HG02840 (cell line): Measurements from ENCODE around the gene RNU1-4.
"Not testable (repeated sequence)": the region's sequence is repeated elsewhere in the genome, so short reads cannot be mapped to it uniquely, and the experiment has no call there.

Source experiments
- ATAC-seq: cut with Tn5 transposase; IDR thresholded peaks from one replicate; pipeline ENCODE4 v1.9.1; 2021; ENCODE audit warnings: mild to moderate bottlenecking, moderate library complexity, moderate number of reproducible peaks; ENCODE audit not compliant: unreplicated experiment, low FRiP score

The RNU1-4 gene

DNA sequence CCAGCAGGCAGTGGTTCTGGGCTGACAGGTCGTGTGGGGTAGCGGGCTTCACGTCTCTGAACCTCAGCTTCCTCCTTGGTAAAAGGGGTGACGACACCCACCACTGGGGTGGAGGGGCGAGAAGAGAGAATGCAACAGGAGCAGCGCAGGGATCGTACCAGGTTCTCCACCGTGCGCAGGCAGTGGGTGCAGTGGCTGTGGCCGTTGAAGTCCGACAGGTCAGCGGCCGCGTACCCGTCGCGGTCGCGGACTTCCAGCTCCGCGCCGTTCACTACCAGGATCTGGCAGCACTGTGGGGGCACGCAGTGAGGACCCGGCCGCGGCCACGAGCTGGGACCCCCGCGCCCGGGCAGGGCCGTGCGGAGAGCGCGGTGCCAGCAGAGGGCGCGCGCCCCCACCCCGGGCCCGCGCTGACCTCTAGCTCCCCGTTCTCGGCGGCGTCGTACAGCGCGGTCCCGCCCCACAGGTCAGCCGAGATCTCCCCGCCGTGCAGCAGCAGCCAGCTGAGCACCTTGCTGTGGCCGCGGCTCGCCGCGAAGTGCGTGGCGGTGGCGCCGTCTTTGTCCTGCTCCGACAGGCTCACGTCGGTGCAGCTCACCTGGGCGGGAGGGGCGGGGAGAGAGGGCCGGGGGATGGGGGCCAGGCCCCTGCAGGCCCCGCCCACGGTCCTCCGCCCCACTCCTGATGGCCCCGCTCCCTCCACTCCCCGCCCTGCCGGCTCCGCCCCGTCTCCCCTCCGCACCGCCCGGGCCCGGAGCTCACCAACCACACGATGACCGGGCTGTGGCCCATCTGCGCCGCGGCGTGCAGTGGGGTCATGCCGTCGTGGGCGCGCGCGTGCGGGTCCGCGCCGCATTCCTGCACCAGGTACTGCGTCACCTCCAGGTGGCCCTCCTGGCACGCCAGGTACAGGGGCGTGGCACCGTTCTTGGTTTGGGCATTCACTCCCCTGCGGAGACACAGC lies 32.9 kb upstream of the RNU1-4 start:
- ATAC-seq = not testable (repeated sequence)

GRCh38 chr1:16708704-16709103 lies 31.6 kb upstream of the RNU1-4 start:
- not testable (repeated sequence) for ATAC-seq

DNA sequence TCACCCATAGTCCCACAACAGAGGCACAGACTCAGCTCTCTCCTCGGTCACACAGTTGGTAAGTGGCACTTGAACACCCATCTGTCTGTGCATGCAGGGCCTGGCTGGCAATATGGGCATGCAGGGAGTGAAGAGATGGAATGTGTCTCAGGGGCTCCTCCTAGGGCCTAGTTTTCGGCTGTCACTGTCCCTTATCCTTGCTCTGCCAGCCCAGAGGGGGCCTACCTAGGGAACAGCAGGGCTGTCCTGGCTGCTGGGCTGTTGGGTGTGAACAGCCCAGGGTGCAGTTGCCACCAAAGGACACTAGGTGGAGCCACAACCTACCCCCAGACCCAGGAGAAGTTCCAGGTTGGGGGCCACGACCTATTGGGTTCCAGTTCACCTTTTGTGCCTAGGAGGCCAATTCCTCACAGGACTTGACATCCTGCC lies 30.6 kb upstream of the RNU1-4 start:
- not testable (repeated sequence) for ATAC-seq

DNA sequence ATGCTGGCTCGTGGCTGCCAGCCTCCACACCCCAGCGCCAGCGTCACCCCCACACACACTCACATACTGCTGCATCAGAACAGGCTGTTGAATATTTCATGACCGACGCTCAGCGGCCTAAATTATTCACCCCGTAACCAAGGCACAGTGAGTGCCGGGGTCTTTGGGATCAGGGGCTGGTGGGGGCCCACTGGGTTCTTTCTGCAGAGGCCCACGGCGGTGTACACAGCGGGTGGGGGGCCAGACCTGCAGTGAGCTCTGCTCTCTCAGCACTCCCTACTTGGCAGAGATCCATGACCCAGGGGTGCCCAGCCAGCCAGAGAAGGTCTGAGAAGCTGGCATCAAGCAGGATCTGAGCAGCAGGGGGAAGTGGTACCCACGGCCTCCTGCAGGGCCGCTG lies 29.7 kb upstream of the RNU1-4 start:
- not testable (repeated sequence) for ATAC-seq

GRCh38 chr1:16712131-16712530 lies 28.2 kb upstream of the RNU1-4 start:
- ATAC-seq = not testable (repeated sequence)

- not testable (repeated sequence) for ATAC-seq
Observed at GRCh38 chr1:16712582-16712981, 27.7 kb upstream of the RNU1-4 start.

- ATAC-seq = not testable (repeated sequence)
Observed at GRCh38 chr1:16712984-16713383, 27.3 kb upstream of the RNU1-4 start.

GRCh38 chr1:16713480-16713879 lies 26.8 kb upstream of the RNU1-4 start:
- not testable (repeated sequence) for ATAC-seq

DNA sequence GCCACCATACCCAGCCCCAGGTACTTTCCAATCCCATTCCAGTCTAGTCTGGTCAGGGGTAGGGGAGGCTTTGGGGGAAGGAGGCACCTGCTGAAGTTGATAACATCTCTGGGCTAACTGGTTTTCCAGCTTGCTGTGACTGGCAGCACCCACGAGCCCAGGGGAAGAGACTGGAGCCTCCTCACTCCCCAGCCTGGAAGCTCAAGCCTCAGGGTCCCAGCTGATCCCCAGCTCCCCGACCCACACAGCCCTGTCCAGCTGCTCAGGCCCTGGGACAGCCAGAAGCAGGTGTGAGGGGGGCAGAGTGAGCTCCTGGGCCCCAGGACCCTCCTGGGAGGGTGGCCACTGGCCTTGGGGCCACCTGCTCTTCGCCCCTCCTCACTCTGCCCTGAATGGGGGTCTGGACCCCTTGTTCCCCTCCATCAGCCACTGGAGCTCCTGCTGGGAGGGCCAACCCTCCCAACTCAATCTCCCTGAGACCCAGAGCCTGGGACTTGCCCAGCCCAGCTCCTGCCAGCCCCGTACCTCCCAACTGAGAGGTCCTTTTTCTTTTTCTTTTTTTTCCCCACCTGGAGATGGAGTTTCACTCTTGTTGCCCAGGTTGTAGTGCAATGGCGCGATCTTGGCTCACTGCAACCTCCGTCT lies 23.5 kb upstream of the RNU1-4 start:
- ATAC-seq = no peak

GRCh38 chr1:16717336-16718098 lies 22.8 kb upstream of the RNU1-4 start:
- no peak for ATAC-seq

DNA sequence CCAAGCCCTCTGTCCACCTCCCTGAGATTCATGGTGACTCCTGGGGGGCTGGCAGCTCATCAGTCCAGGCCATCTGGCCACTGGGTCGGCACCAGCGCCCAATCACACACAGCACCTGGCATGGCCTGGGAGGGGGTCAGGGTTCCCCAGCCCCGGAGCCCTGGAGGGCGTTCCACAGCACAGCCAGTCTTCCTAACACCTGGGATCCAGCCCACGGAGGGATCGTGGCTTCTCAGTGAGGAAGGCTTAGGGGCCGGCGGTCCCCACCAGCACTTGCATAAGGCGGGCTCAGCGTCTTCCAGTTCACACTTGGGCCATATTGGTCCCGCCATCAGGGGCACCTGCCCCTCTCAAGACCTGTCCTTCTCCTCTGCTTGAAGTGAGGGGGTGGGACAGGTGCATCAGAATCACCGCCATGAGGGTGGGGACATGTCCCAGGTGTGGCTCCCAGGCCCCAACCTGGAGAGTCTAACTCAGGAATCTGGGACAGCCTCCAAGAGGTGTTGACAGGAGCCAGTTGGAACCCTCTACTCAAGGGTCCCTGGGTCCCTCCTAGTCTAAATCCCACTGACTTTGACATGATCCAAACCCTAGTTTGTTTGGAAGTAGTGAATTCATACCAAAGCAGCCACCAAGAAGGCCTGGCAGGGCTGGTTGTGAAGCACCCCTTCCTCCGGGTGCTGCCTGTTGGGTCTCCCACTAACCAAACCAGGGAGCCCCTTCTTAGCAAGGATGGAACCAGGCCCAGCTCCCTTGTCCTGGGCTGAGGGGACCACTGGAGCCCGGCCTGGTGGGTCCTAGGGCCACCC lies 22.0 kb upstream of the RNU1-4 start:
- ATAC-seq = not testable (repeated sequence)

GRCh38 chr1:16718908-16719533 lies 21.3 kb upstream of the RNU1-4 start:
- no peak for ATAC-seq

DNA sequence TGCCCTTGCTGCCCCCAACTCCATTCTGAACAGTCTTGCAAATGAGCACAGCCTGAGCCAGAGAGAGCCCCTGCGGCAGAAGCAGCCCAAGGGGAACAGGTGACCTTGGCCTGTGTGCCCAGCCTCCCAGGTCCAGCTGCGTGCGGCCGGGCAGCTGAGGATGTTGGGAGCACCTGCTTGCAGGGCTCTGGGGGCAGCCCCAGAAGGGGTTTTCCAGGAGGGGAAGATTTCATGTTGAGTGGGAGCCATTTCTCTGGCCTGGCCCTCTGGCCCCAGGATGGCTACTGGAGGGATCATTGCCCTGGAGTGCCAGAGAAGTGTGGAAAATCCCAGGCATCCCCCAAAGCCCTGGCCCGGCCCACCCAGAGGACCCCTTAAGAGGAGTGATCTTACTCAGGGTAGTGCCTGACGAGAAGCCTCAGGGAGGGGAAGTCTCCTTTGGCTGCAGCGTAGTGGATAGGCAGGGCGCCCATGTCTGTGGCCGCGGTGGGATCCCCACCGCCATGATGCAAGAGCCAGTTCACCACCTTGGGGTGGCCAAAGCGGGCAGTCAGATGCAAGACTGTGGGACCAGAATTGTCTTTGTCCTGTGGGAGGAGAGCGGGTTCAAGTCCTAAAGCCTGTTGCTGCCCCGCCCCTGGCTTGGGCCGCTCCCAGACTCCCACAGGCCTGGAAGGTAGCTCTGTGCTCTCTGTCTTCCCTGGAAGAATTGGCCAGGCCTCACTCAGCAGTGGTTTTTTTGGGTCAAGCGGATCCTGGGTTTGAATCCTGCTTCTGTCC lies 20.6 kb upstream of the RNU1-4 start:
- no peak for ATAC-seq

GRCh38 chr1:16720351-16721223 lies 19.7 kb upstream of the RNU1-4 start:
- no peak for ATAC-seq

DNA sequence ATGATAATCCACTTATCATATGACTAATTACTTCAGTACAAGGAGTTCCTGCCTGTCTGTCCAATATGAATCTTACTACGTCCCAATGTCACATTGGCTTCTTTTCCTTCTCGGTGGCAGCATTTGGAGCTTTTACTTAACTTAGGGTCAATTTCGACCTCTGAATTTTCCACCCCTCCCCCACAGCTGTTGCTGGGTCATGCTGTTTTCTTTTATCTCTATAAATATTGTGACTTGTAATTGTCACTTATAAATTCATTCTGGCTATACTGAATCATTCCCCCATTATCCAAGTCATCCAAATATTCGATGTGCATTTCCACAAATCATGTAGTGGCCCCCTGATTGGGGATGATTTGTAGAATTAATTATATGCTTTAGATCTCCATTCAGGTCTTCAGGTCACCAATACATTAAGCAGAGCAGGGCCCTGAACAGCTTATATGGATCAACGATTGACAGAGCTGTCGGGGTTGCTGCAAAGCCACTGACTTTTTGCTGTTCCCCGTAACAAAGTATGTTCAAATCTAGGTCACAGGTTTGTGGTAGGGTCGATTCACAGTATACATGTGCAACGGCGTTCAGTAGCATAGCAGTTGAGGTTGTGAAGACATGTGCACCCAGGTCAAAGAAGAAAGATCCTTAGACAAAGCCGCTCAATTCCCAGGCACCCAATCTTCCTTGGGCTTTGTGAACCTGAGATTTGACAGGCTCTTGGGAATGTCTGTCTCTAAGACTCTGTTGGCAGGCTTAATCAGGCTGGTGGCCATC lies 18.3 kb upstream of the RNU1-4 start:
- no peak for ATAC-seq

- no peak for ATAC-seq
Observed at GRCh38 chr1:16724718-16725438, 15.4 kb upstream of the RNU1-4 start.
